ENCODE data around the gene CDC42BPA.

The CDC42BPA gene

GRCh38 chr1:227298512-227299240 lies 19.6 kb downstream of the CDC42BPA start:
- H3K27ac ChIP-seq (ENCODE audit: low read depth, low read length): no peak overlapping the region
- H2BK120ac ChIP-seq (ENCODE audit: insufficient read depth, low read length, poor library complexity): no peak overlapping the region
- H2AK5ac ChIP-seq (ENCODE audit: low read length): no peak overlapping the region
- WGBS (ENCODE audit: extremely low coverage, insufficient coverage, insufficient read length): no CpG with 5 or more reads among the region's 3 CpGs
- no peak overlapping the region for H3K18ac ChIP-seq (ENCODE audit: low read length)
- H3K79me1 ChIP-seq (ENCODE audit: low read length): no peaks in the 10 kb centered on the region
- no peak overlapping the region for H3K4me3 ChIP-seq (ENCODE audit: low read depth, low read length)
- no peak overlapping the region for H2AFZ ChIP-seq (ENCODE audit: insufficient read depth, low read length, poor library complexity)
- no peak overlapping the region for H4K12ac ChIP-seq (ENCODE audit: low read depth, low read length)
- no peak overlapping the region for H3K23ac ChIP-seq (ENCODE audit: low read length)
- no peaks in the 10 kb centered on the region for H3K27me3 ChIP-seq (ENCODE audit: insufficient read depth, low read length)
- no peaks in the 10 kb centered on the region for H3K9me3 ChIP-seq (ENCODE audit: insufficient read depth, low read depth, low read length)
- H3K14ac ChIP-seq (ENCODE audit: low read length): no peak overlapping the region
- no peak overlapping the region for H2BK12ac ChIP-seq (ENCODE audit: low read length)
- H4K91ac ChIP-seq (ENCODE audit: low read depth, low read length): no peak overlapping the region
- no peaks in the 10 kb centered on the region for H3K79me2 ChIP-seq (ENCODE audit: control insufficient read depth, insufficient read depth, low read length, poor library complexity)
- H3K36me3 ChIP-seq (ENCODE audit: control insufficient read depth in 1 of 2, insufficient read depth in 2 of 2, low read length in 2 of 2): no peaks in the 10 kb centered on the region
- H4K8ac ChIP-seq (ENCODE audit: low read depth, low read length): no peak overlapping the region
- H2BK5ac ChIP-seq (ENCODE audit: low read depth, low read length, poor library complexity): no peak overlapping the region
- DNase-seq: no peak
- H3K4me2 ChIP-seq (ENCODE audit: low read length): no peak overlapping the region
- H3K9ac ChIP-seq (ENCODE audit: low read length): no peak overlapping the region
- H3K4ac ChIP-seq (ENCODE audit: low read depth, low read length): no peak overlapping the region
- H3K4me1 ChIP-seq (ENCODE audit: control insufficient read depth in 1 of 2, insufficient read depth in 2 of 2, low read length in 2 of 2): no peaks in the 10 kb centered on the region

- no CpG with 5 or more reads among the region's 4 CpGs for WGBS (ENCODE audit: extremely low coverage, insufficient coverage, insufficient read length)
- Histone ChIP-seq H3K18ac (ENCODE audit: low read length) (no peak overlapping the region), H4K8ac (ENCODE audit: low read depth, low read length) (no peak overlapping the region)
Observed at GRCh38 chr1:227297073-227297793, 21.1 kb downstream of the CDC42BPA start.

GRCh38 chr1:227295609-227296008 lies 22.7 kb downstream of the CDC42BPA start:
- H2AFZ ChIP-seq (ENCODE audit: insufficient read depth, low read length, poor library complexity): no peak overlapping the region
- H3K18ac ChIP-seq (ENCODE audit: low read length): no peak overlapping the region
- no peaks in the 10 kb centered on the region for H3K9me3 ChIP-seq (ENCODE audit: insufficient read depth, low read depth, low read length)
- no peaks in the 10 kb centered on the region for H3K79me2 ChIP-seq (ENCODE audit: control insufficient read depth, insufficient read depth, low read length, poor library complexity)
- H3K4me1 ChIP-seq (ENCODE audit: control insufficient read depth in 1 of 2, insufficient read depth in 2 of 2, low read length in 2 of 2): no peaks in the 10 kb centered on the region
- H3K4me3 ChIP-seq (ENCODE audit: low read depth, low read length): no peak overlapping the region
- H3K4me2 ChIP-seq (ENCODE audit: low read length): no peak overlapping the region
- no peak overlapping the region for H4K91ac ChIP-seq (ENCODE audit: low read depth, low read length)
- H3K9ac ChIP-seq (ENCODE audit: low read length): no peak overlapping the region
- DNase-seq: peak; percentile 30 to 41
- H3K79me1 ChIP-seq (ENCODE audit: low read length): no peaks in the 10 kb centered on the region
- no peak overlapping the region for H4K8ac ChIP-seq (ENCODE audit: low read depth, low read length)
- no peak overlapping the region for H3K4ac ChIP-seq (ENCODE audit: low read depth, low read length)
- H2BK5ac ChIP-seq (ENCODE audit: low read depth, low read length, poor library complexity): no peak overlapping the region
- no peak overlapping the region for H3K14ac ChIP-seq (ENCODE audit: low read length)
- no CpG with 5 or more reads among the region's 3 CpGs for WGBS (ENCODE audit: extremely low coverage, insufficient coverage, insufficient read length)
- no peak overlapping the region for H2BK12ac ChIP-seq (ENCODE audit: low read length)
- no peak overlapping the region for H2BK120ac ChIP-seq (ENCODE audit: insufficient read depth, low read length, poor library complexity)
- no peaks in the 10 kb centered on the region for H3K27me3 ChIP-seq (ENCODE audit: insufficient read depth, low read length)
- H2AK5ac ChIP-seq (ENCODE audit: low read length): no peak overlapping the region
- no peak overlapping the region for H3K23ac ChIP-seq (ENCODE audit: low read length)
- H3K36me3 ChIP-seq (ENCODE audit: control insufficient read depth in 1 of 2, insufficient read depth in 2 of 2, low read length in 2 of 2): no peaks in the 10 kb centered on the region
- no peak overlapping the region for H4K12ac ChIP-seq (ENCODE audit: low read depth, low read length)
- H3K27ac ChIP-seq (ENCODE audit: low read depth, low read length): no peak overlapping the region

More at GRCh38 chr1:227297073-227297793, 21.1 kb downstream of the CDC42BPA start:
- Histone ChIP-seq H2AFZ (ENCODE audit: insufficient read depth, low read length, poor library complexity) (no peak overlapping the region), H3K27ac (ENCODE audit: low read depth, low read length) (no peak overlapping the region), H2BK5ac (ENCODE audit: low read depth, low read length, poor library complexity) (no peak overlapping the region), H3K4me2 (ENCODE audit: low read length) (no peak overlapping the region), H4K91ac (ENCODE audit: low read depth, low read length) (no peak overlapping the region), H3K9me3 (ENCODE audit: insufficient read depth, low read depth, low read length) (no peaks in the 10 kb centered on the region), H3K27me3 (ENCODE audit: insufficient read depth, low read length) (no peaks in the 10 kb centered on the region), H3K14ac (ENCODE audit: low read length) (no peak overlapping the region), H2BK12ac (ENCODE audit: low read length) (no peak overlapping the region), H4K12ac (ENCODE audit: low read depth, low read length) (no peak overlapping the region), H3K4ac (ENCODE audit: low read depth, low read length) (no peak overlapping the region), H3K9ac (ENCODE audit: low read length) (no peak overlapping the region), H3K36me3 (ENCODE audit: control insufficient read depth in 1 of 2, insufficient read depth in 2 of 2, low read length in 2 of 2) (no peaks in the 10 kb centered on the region), H3K4me1 (ENCODE audit: control insufficient read depth in 1 of 2, insufficient read depth in 2 of 2, low read length in 2 of 2) (no peaks in the 10 kb centered on the region), H3K79me2 (ENCODE audit: control insufficient read depth, insufficient read depth, low read length, poor library complexity) (no peaks in the 10 kb centered on the region), H3K79me1 (ENCODE audit: low read length) (no peaks in the 10 kb centered on the region), H2AK5ac (ENCODE audit: low read length) (no peak overlapping the region), H2BK120ac (ENCODE audit: insufficient read depth, low read length, poor library complexity) (no peak overlapping the region), H3K4me3 (ENCODE audit: low read depth, low read length) (no peak overlapping the region), H3K23ac (ENCODE audit: low read length) (no peak overlapping the region)
- DNase-seq: no peak

GRCh38 chr1:227285745-227286144 lies 32.5 kb downstream of the CDC42BPA start:
- H3K4me1 ChIP-seq (ENCODE audit: control insufficient read depth in 1 of 2, insufficient read depth in 2 of 2, low read length in 2 of 2): no peaks in the 10 kb centered on the region
- no peak overlapping the region for H2AFZ ChIP-seq (ENCODE audit: insufficient read depth, low read length, poor library complexity)
- no peak overlapping the region for H4K12ac ChIP-seq (ENCODE audit: low read depth, low read length)
- H3K27me3 ChIP-seq (ENCODE audit: insufficient read depth, low read length): no peaks in the 10 kb centered on the region
- no peaks in the 10 kb centered on the region for H3K79me2 ChIP-seq (ENCODE audit: control insufficient read depth, insufficient read depth, low read length, poor library complexity)
- H2BK12ac ChIP-seq (ENCODE audit: low read length): no peak overlapping the region
- no peak overlapping the region for H3K9ac ChIP-seq (ENCODE audit: low read length)
- peaks cover 2% of the 10 kb centered on the region for H3K9me3 ChIP-seq (ENCODE audit: insufficient read depth, low read depth, low read length)
- H3K23ac ChIP-seq (ENCODE audit: low read length): no peak overlapping the region
- H3K36me3 ChIP-seq (ENCODE audit: control insufficient read depth in 1 of 2, insufficient read depth in 2 of 2, low read length in 2 of 2): peaks cover 0 to 2% of the 10 kb centered on the region in 2 experiments
- no peak overlapping the region for H3K4ac ChIP-seq (ENCODE audit: low read depth, low read length)
- H4K91ac ChIP-seq (ENCODE audit: low read depth, low read length): no peak overlapping the region
- DNase-seq: no peak
- no peak overlapping the region for H2BK120ac ChIP-seq (ENCODE audit: insufficient read depth, low read length, poor library complexity)
- H4K8ac ChIP-seq (ENCODE audit: low read depth, low read length): no peak overlapping the region
- H2AK5ac ChIP-seq (ENCODE audit: low read length): no peak overlapping the region
- no peak overlapping the region for H3K18ac ChIP-seq (ENCODE audit: low read length)
- H3K14ac ChIP-seq (ENCODE audit: low read length): no peak overlapping the region
- no CpG with 5 or more reads among the region's 2 CpGs for WGBS (ENCODE audit: extremely low coverage, insufficient coverage, insufficient read length)
- no peak overlapping the region for H3K4me3 ChIP-seq (ENCODE audit: low read depth, low read length)
- H2BK5ac ChIP-seq (ENCODE audit: low read depth, low read length, poor library complexity): no peak overlapping the region
- H3K4me2 ChIP-seq (ENCODE audit: low read length): no peak overlapping the region
- H3K27ac ChIP-seq (ENCODE audit: low read depth, low read length): no peak overlapping the region
- no peaks in the 10 kb centered on the region for H3K79me1 ChIP-seq (ENCODE audit: low read length)
